ENCODE data around the gene LDHB.
"Not testable (repeated sequence)": the region's sequence is repeated elsewhere in the genome, so short reads cannot be mapped to it uniquely, and the experiment has no call there.

Gene LDHB

GRCh38 chr12:21657326-21658077 is at the start of gene LDHB:
LDHB (minus strand) TSS chr12:21657842; CDS start chr12:21654671, 3,171 bp downstream.
- peak; percentile 91 for DNase-seq

GRCh38 chr12:21704847-21705246 is 47.2 kb upstream of the LDHB start:
- no peak for DNase-seq

GRCh38 chr12:21699851-21700250 is 42.2 kb upstream of the LDHB start:
- no peak for DNase-seq

- no peak for DNase-seq
Measured at GRCh38 chr12:21697904-21698630, 40.4 kb upstream of the LDHB start.

- DNase-seq, result no peak
Measured at GRCh38 chr12:21696625-21697024, 39.0 kb upstream of the LDHB start.

GRCh38 chr12:21695986-21696385 is 38.3 kb upstream of the LDHB start:
- no peak for DNase-seq

GRCh38 chr12:21694660-21695059 is 37.0 kb upstream of the LDHB start:
- no peak for DNase-seq

- no peak for DNase-seq
Measured at GRCh38 chr12:21691515-21691914, 33.9 kb upstream of the LDHB start.

GRCh38 chr12:21690704-21691368 is 33.2 kb upstream of the LDHB start:
- DNase-seq, result no peak

GRCh38 chr12:21683115-21683514 is 25.5 kb upstream of the LDHB start:
- DNase-seq, result no peak

GRCh38 chr12:21678959-21679358 is 21.3 kb upstream of the LDHB start:
- DNase-seq, result no peak

- no peak for DNase-seq
Measured at GRCh38 chr12:21677622-21678277, 20.1 kb upstream of the LDHB start.

GRCh38 chr12:21677204-21677603 is 19.6 kb upstream of the LDHB start:
- DNase-seq, result no peak

- DNase-seq, result no peak
Measured at GRCh38 chr12:21676776-21677175, 19.1 kb upstream of the LDHB start.

- no peak for DNase-seq
Measured at GRCh38 chr12:21675641-21676040, 18.0 kb upstream of the LDHB start.

GRCh38 chr12:21675096-21675495 is 17.5 kb upstream of the LDHB start:
- no peak for DNase-seq

GRCh38 chr12:21673830-21674552 is 16.3 kb upstream of the LDHB start:
- DNase-seq, result not testable (repeated sequence)

- no peak for DNase-seq
Measured at GRCh38 chr12:21672146-21672545, 14.5 kb upstream of the LDHB start.

- no peak for DNase-seq
Measured at GRCh38 chr12:21666722-21667121, 9.1 kb upstream of the LDHB start.

- no peak for DNase-seq
Measured at GRCh38 chr12:21665816-21666215, 8.2 kb upstream of the LDHB start.

- DNase-seq, result no peak
Measured at GRCh38 chr12:21662122-21662792, 4.6 kb upstream of the LDHB start.

Data from stimulated activated CD4-positive, alpha-beta T cell treated with anti-CD3 and anti-CD28 coated beads, Interleukin-12 subunit alpha, Interleukin-12 subunit beta, amount 100 ng/mL, for 4 hours (primary cell).